Fibroblast of the aortic adventitia (primary cell): Measurements from ENCODE around the gene SPRY1. TPM values are rescaled to one million over a fixed set of nuclear protein-coding genes. Genes with fewer than 3 reads are reported as not detected.

Experiments used
- DNase-seq: peaks from one replicate; pipeline ENCODE4 v3.0.0-alpha.2; 2010; ENCODE audit warnings: low read depth
- H3K4me3 ChIP-seq: 2 replicates; pipeline ENCODE4 v1.5.1; 2011; ENCODE audit warnings: low read depth, mild to moderate bottlenecking, control low read depth, low read length, moderate library complexity
- CTCF ChIP-seq: IDR thresholded peaks from 2 replicates; pipeline ENCODE4 v1.5.1; 2011; ENCODE audit warnings: mild to moderate bottlenecking, low read length, control low read depth, inconsistent platforms; ENCODE audit not compliant: insufficient read depth
- total RNA-seq: library from RNA; depleted of rRNA; stranded (reverse); fragments of >200 nt; gene quantifications from 2 replicates; pipeline ENCODE4 v1.2.3, GENCODE V29; 2012; ENCODE audit warnings: low replicate concordance

The SPRY1 gene
- total RNA-seq, 1 donor = 33.0 TPM

- no peak for DNase-seq
- H3K4me3 ChIP-seq = no peak overlapping the region
- TF ChIP-seq CTCF = no peak
These were observed 25.6 kb downstream of the SPRY1 start for GRCh38 chr4:123421937-123422781.

GRCh38 chr4:123423819-123424218, 27.2 kb downstream of the SPRY1 start:
- no peak for DNase-seq
- H3K4me3 ChIP-seq = no peak overlapping the region
- no peak for TF ChIP-seq CTCF

GRCh38 chr4:123427951-123428350, 31.4 kb downstream of the SPRY1 start:
- TF ChIP-seq CTCF = no peak
- no peak for DNase-seq
- H3K4me3 ChIP-seq = no peak overlapping the region

GRCh38 chr4:123430031-123430430, 33.4 kb downstream of the SPRY1 start:
- H3K4me3 ChIP-seq = no peak overlapping the region
- TF ChIP-seq CTCF = no peak
- DNase-seq = no peak

- TF ChIP-seq CTCF = no peak
- no peak overlapping the region for H3K4me3 ChIP-seq
- no peak for DNase-seq
These were observed 33.9 kb downstream of the SPRY1 start for GRCh38 chr4:123430501-123430900.

GRCh38 chr4:123433573-123433972, 37.0 kb downstream of the SPRY1 start:
- no peak for TF ChIP-seq CTCF
- no peak for DNase-seq
- H3K4me3 ChIP-seq = no peak overlapping the region
